Activated CD8-positive, alpha-beta T cell treated with anti-CD3 and anti-CD28 coated beads for 36 hours (primary cell): ENCODE results near the gene LRIG1. TPM values are rescaled to one million over a fixed set of nuclear protein-coding genes. Genes with fewer than 3 reads are reported as not detected.

Experiments used
- ATAC-seq: fragments of 200-7000 bp; cut with Tn5 transposase; one replicate; pipeline ENCODE4 v1.10.0; 2021; ENCODE audit warnings: mild to moderate bottlenecking, moderate library complexity
- CTCF ChIA-PET: fragments of 350-600 bp; sonication (Branson Sonifier 250); formaldehyde crosslinking; loops from one replicate; lab custom pipeline; 2021; ENCODE audit warnings: antibody characterized with exemption; lab: Charles Lee
- POLR2A ChIA-PET: fragments of 350-600 bp; sonication (Branson Sonifier 250); formaldehyde crosslinking; loops from one replicate; lab custom pipeline; 2021; ENCODE audit warnings: antibody characterized with exemption; lab: Charles Lee
- DNase-seq: peaks from one replicate; pipeline ENCODE4 v3.0.0-alpha.2; 2020
- H3K27ac Mint-ChIP-seq: one replicate; pipeline ENCODE4 v1.8.0; 2021; ENCODE audit warnings: mild to moderate bottlenecking, mixed read lengths
- H3K27me3 Mint-ChIP-seq: one replicate; pipeline ENCODE4 v1.8.0; 2021; ENCODE audit warnings: mixed read lengths
- H3K36me3 Mint-ChIP-seq: one replicate; pipeline ENCODE4 v1.8.0; 2021; ENCODE audit warnings: low read depth, mixed read lengths
- H3K4me1 Mint-ChIP-seq: one replicate; pipeline ENCODE4 v1.8.0; 2021; ENCODE audit warnings: low read depth, mixed read lengths
- H3K4me3 Mint-ChIP-seq: one replicate; pipeline ENCODE4 v1.8.0; 2021; ENCODE audit warnings: mild to moderate bottlenecking, moderate library complexity, mixed read lengths
- H3K9me3 Mint-ChIP-seq: one replicate; pipeline ENCODE4 v1.8.0; 2021; ENCODE audit warnings: mixed read lengths
- CTCF ChIP-seq: fragments of 200-600 bp; IDR thresholded peaks from one replicate; pipeline ENCODE4 v1.8.0; 2022; ENCODE audit warnings: antibody characterized with exemption, mild to moderate bottlenecking
- intact Hi-C: fragments of 100-400 bp; cut with micrococcal nuclease; formaldehyde crosslinking; loops from one replicate; pipeline ENCODE4 v1.10.0; 2022
- total RNA-seq, 2 experiments: library from RNA; stranded (reverse); gene quantifications; one replicate each; pipeline ENCODE4 v1.2.3, GENCODE V29; 2021

The LRIG1 gene
- total RNA-seq, 2 experiments from 2014 or later, result 12.7 to 13.0 TPM

- intact Hi-C loops, result no loop called here
- DNase-seq, result no peak
- H3K4me1 Mint-ChIP-seq, result peaks cover 2% of the 10 kb centered on the region
- no peaks in the 10 kb centered on the region for H3K9me3 Mint-ChIP-seq
- H3K4me3 Mint-ChIP-seq, result no peak overlapping the region
- ChIA-PET CTCF (interaction anchor here (6.7 kb wide), 1 partner anchor 419 kb away, joined by 38 read pairs; no protein-coding TSS in a partner anchor), POLR2A (no interaction called here)
- H3K36me3 Mint-ChIP-seq, result no peaks in the 10 kb centered on the region
- no peak for ATAC-seq
- H3K27me3 Mint-ChIP-seq, result no peaks in the 10 kb centered on the region
- TF ChIP-seq CTCF, result no peak
- no peak overlapping the region for H3K27ac Mint-ChIP-seq
Measured at GRCh38 chr3:66403323-66403990, 97.4 kb downstream of the LRIG1 start.

GRCh38 chr3:66402596-66403290 lies 98.1 kb downstream of the LRIG1 start:
- peaks cover 3% of the 10 kb centered on the region for H3K4me1 Mint-ChIP-seq
- no peak overlapping the region for H3K27ac Mint-ChIP-seq
- no peaks in the 10 kb centered on the region for H3K27me3 Mint-ChIP-seq
- ATAC-seq (no peak), DNase-seq (no peak)
- peaks cover 2% of the 10 kb centered on the region for H3K36me3 Mint-ChIP-seq
- no peak for TF ChIP-seq CTCF
- no peaks in the 10 kb centered on the region for H3K9me3 Mint-ChIP-seq
- CTCF ChIA-PET, result interaction anchor here (6.7 kb wide), 1 partner anchor 420 kb away, joined by 38 read pairs; no protein-coding TSS in a partner anchor
- no peak overlapping the region for H3K4me3 Mint-ChIP-seq
- intact Hi-C loops, result no loop called here
- POLR2A ChIA-PET, result no interaction called here

- no peak for TF ChIP-seq CTCF
- ATAC-seq (no peak), DNase-seq (no peak)
- ChIA-PET CTCF (no interaction called here), POLR2A (no interaction called here)
- Mint-ChIP-seq H3K4me3 (no peak overlapping the region), H3K36me3 (peaks cover 4% of the 10 kb centered on the region), H3K9me3 (no peaks in the 10 kb centered on the region), H3K27ac (no peak overlapping the region), H3K27me3 (no peaks in the 10 kb centered on the region), H3K4me1 (peaks cover 3% of the 10 kb centered on the region)
- intact Hi-C loops, result no loop called here
Measured at GRCh38 chr3:66401675-66402491, 98.9 kb downstream of the LRIG1 start.

- intact Hi-C loops, result no loop called here
- Mint-ChIP-seq H3K27ac (no peak overlapping the region), H3K4me3 (no peak overlapping the region), H3K36me3 (peaks cover 5% of the 10 kb centered on the region), H3K9me3 (no peaks in the 10 kb centered on the region), H3K4me1 (peaks cover 3% of the 10 kb centered on the region), H3K27me3 (no peaks in the 10 kb centered on the region)
- ATAC-seq (no peak), DNase-seq (no peak)
- no peak for TF ChIP-seq CTCF
- ChIA-PET CTCF (interaction anchor here (0.8 kb wide), 1 partner anchor 136 kb away, joined by 3 read pairs; no protein-coding TSS in a partner anchor), POLR2A (no interaction called here)
Measured at GRCh38 chr3:66401157-66401550, 99.7 kb downstream of the LRIG1 start.
